T-cell (primary cell): ENCODE results near the gene ARAP3. TPM values are rescaled to one million over a fixed set of nuclear protein-coding genes. Genes with fewer than 3 reads are reported as not detected.

Experiments
- ATAC-seq, 4 experiments: fragments of 200-7000 bp in 3 of 4; fragments of 150-1000 bp in 1 of 4; cut with Tn5 transposase; replicated peaks in 1 of 4; 1 replicate in 3 of 4; 2 replicates in 1 of 4; pipeline ENCODE4 v1.10.0; 2021; ENCODE audit warnings: moderate library complexity in 3 of 4, mild to moderate bottlenecking in 2 of 4, moderate number of reproducible peaks in 1 of 4
- CTCF ChIA-PET, 2 donors: fragments of 300-600 bp; sonication (Branson Sonifier 250); formaldehyde crosslinking; loops; one replicate each; lab custom pipeline; 2022; ENCODE audit warnings: antibody characterized with exemption in 2 of 2; lab: Charles Lee
- POLR2A ChIA-PET, 2 donors: fragments of 300-600 bp; sonication (Branson Sonifier 250); formaldehyde crosslinking; loops; one replicate each; lab custom pipeline; 2022; ENCODE audit warnings: antibody characterized with exemption in 2 of 2; lab: Charles Lee
- DNase-seq, 35 experiments: peaks; one replicate each; pipeline versions ENCODE4 v3.0.0 to v3.0.0-alpha.2; 2013 to 2023
- H3K27ac ChIP-seq: one replicate; pipeline ENCODE4 v1.5.1; 2013; ENCODE audit warnings: low read length
- H3K27me3 ChIP-seq, 2 experiments: replicated peaks in 1 of 2; 1 replicate in 1 of 2; 2 replicates in 1 of 2; pipeline versions ENCODE4 v1.6.1 to v1.7.0; 2013; ENCODE audit warnings: low read length in 1 of 2, mixed read lengths in 1 of 2; ENCODE audit not compliant: control insufficient read depth in 2 of 2, insufficient read depth in 2 of 2; ENCODE audit errors: extremely low read depth in 1 of 2
- H3K36me3 ChIP-seq, 2 donors: 1 replicate in 1 of 2; 2 replicates in 1 of 2; pipeline versions ENCODE4 v1.6.1 to v1.7.0; 2013; ENCODE audit warnings: low read length in 1 of 2; ENCODE audit not compliant: control insufficient read depth in 2 of 2, insufficient read depth in 1 of 2; ENCODE audit errors: extremely low read depth in 1 of 2
- H3K4me1 ChIP-seq, 2 experiments: 1 replicate in 1 of 2; 2 replicates in 1 of 2; pipeline versions ENCODE4 v1.6.1 to v1.7.0; 2013; ENCODE audit warnings: low read length in 2 of 2, mixed read lengths in 1 of 2; ENCODE audit not compliant: insufficient read depth in 2 of 2, control insufficient read depth in 1 of 2; ENCODE audit errors: extremely low read depth in 1 of 2
- H3K4me3 ChIP-seq, 2 donors: 1 replicate in 1 of 2; 2 replicates in 1 of 2; pipeline versions ENCODE4 v1.5.1 to v1.7.0; 2013; ENCODE audit warnings: mild to moderate bottlenecking in 2 of 2, low read length in 1 of 2, moderate library complexity in 1 of 2; ENCODE audit not compliant: control insufficient read depth in 1 of 2; ENCODE audit errors: extremely low read depth in 1 of 2
- H3K9me3 ChIP-seq: 2 replicates; pipeline ENCODE4 v1.7.0; 2013
- H3K27ac Mint-ChIP-seq, 2 donors: one replicate each; pipeline ENCODE4 v1.8.0; 2020 to 2021; ENCODE audit warnings: mild to moderate bottlenecking in 2 of 2, mixed read lengths in 2 of 2
- H3K27me3 Mint-ChIP-seq, 2 donors: one replicate each; pipeline ENCODE4 v1.8.0; 2021 to 2022; ENCODE audit warnings: mixed read lengths in 2 of 2
- H3K36me3 Mint-ChIP-seq: one replicate; pipeline ENCODE4 v1.8.0; 2021; ENCODE audit warnings: mixed read lengths
- H3K4me1 Mint-ChIP-seq, 3 donors: one replicate each; pipeline ENCODE4 v1.8.0; 2020 to 2022; ENCODE audit warnings: mixed read lengths in 3 of 3, mild to moderate bottlenecking in 1 of 3
- H3K4me3 Mint-ChIP-seq, 3 donors: one replicate each; pipeline ENCODE4 v1.8.0; 2020 to 2022; ENCODE audit warnings: mild to moderate bottlenecking in 3 of 3, mixed read lengths in 3 of 3, moderate library complexity in 3 of 3
- H3K9me3 Mint-ChIP-seq, 3 donors: one replicate each; pipeline ENCODE4 v1.8.0; 2020 to 2022; ENCODE audit warnings: mixed read lengths in 3 of 3
- WGBS: methylation state at CpG from one replicate; pipeline ENCODE4 v1.1.5; 2013; ENCODE audit warnings: missing lambda C conversion rate; ENCODE audit not compliant: insufficient coverage; 5-methylcytosine and 5-hydroxymethylcytosine counted together
- total RNA-seq, 35 experiments: library from RNA in 6 of 35; stranded (reverse) in 6 of 35; fragments of 120-200 nt in 1 of 35; gene quantifications; one replicate each; pipeline versions ENCODE4 v1.2.1 to v1.2.4 and lab custom pipeline; 2013 to 2026

ARAP3 gene
- total RNA-seq, 5 donors from 2014 or later (not counting 1 experiment from before 2014, with no cell fraction given), result 1.2 to 25.6 (median 20.5) TPM

GRCh38 chr5:141623186-141623585 is 58.8 kb downstream of the ARAP3 start:
- POLR2A ChIA-PET, result interaction anchor here (0.8 to 1.3 kb wide), 2 partner anchors 31 kb away, joined by 3 to 5 read pairs; no protein-coding TSS in a partner anchor
- ATAC-seq, result no peak
- H3K27ac ChIP-seq, result peak overlapping the region; percentile 21

DNA sequence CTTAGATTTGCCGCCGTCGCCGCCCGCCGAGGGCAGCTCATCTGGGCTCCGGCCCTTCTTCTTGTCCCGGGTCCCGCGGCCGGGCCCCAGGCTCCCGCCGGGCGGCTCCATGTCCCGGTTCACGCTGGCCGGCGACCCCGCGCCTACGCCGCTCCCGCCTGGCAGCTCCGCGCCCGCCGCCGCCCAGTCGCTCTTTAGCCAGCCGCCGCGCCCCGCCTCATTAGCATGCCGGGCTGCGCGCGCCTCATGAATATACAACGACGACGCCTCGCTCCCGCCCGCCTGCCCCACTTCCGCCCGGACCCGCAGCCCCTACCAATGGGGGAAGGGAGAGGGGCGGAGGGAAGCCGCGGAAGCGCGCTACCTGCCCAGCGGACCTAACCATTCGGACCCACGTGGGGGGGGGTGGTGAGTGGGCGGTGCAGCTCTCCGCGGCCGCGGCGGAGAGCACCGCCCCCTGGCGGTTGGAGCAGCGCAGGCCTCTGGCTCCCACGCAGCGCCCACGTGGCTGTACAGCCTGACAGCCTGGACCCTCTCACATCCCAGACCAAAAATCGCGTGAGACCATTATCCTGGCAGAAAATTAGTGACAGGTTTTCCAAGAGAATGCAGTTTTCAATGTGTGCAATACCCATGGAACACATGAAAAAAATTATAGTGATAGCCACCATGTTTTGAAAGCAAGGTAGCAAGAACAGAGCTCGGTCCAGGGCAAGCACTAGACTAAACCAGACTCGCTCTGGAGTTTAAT is 63.1 kb downstream of the ARAP3 start, which contains the start of gene DIAPH1:
Gene DIAPH1 (minus strand): TSS at position 197 of the 751 bp plus-strand sequence. CDS start 86 bp downstream, at position 111.
- ChIA-PET CTCF (interaction anchor here (0.6 to 14.5 kb wide), 21 partner anchors 11 to 304 kb away, joined by 3 to 514 read pairs (median 6); partner anchors contain the start of genes HDAC3 (in 2 of the 2), RELL2 (in 2 of the 2), DELE1 (in 1 of the 2) and FCHSD1 (in 1 of the 2)), POLR2A (interaction anchor here (0.6 to 2.6 kb wide), 8 partner anchors 11 to 63 kb away, joined by 3 to 12 read pairs (median 4); partner anchors contain the start of gene RELL2 (in 1 of the 2))

More at GRCh38 chr5:141623186-141623585, 58.8 kb downstream of the ARAP3 start:
- Histone ChIP-seq H3K36me3 (peaks cover 3 to 63% of the 10 kb centered on the region in 2 donors), H3K4me3 (no peak overlapping the region), H3K27me3 (no peaks in the 10 kb centered on the region), H3K4me1 (peaks cover 9 to 15% of the 10 kb centered on the region in 2 experiments), H3K9me3 (no peaks in the 10 kb centered on the region)
- CTCF ChIA-PET, result interaction anchor here (1.0 to 14.5 kb wide), 5 partner anchors 14 to 35 kb away, joined by 3 to 514 read pairs (median 8); partner anchors contain the start of genes HDAC3 (in 1 of the 2) and RELL2 (in 1 of the 2)
- Mint-ChIP-seq H3K27me3 (no peaks in the 10 kb centered on the region), H3K27ac (peak overlapping the region; percentile 81 to 87), H3K9me3 (no peaks in the 10 kb centered on the region), H3K4me3 (peak overlapping the region in 1 of 3 donors; percentile 5), H3K36me3 (peaks cover 45% of the 10 kb centered on the region), H3K4me1 (peaks cover 15 to 25% (median 23%) of the 10 kb centered on the region in 3 donors)
- DNase-seq, result no peak

GRCh38 chr5:141618030-141618803 is 63.8 kb downstream of the ARAP3 start:
- H3K4me3 Mint-ChIP-seq, result peak overlapping the region; percentile 94 to 99 (median 98)
- peak overlapping the region; percentile 96 to 97 for H3K27ac Mint-ChIP-seq
- CTCF ChIA-PET, result interaction anchor here (0.6 to 14.5 kb wide), 24 partner anchors 11 to 351 kb away, joined by 3 to 514 read pairs (median 8); partner anchors contain the start of genes HDAC3 (in 2 of the 2), RELL2 (in 2 of the 2), FCHSD1 (in 1 of the 2) and RNF14 (in 1 of the 2)
- peaks cover 50 to 60% (median 59%) of the 10 kb centered on the region in 3 donors for H3K4me1 Mint-ChIP-seq
- under 1% methylated on average over 36 of the region's 36 CpGs for WGBS
- peak overlapping the region; percentile 94 to 97 for H3K4me3 ChIP-seq
- H3K9me3 Mint-ChIP-seq, result no peaks in the 10 kb centered on the region
- no peaks in the 10 kb centered on the region for H3K27me3 ChIP-seq
- peaks cover 3 to 24% of the 10 kb centered on the region in 2 donors for H3K36me3 ChIP-seq
- POLR2A ChIA-PET, result interaction anchor here (0.6 to 2.6 kb wide), 9 partner anchors 9 to 1161 kb away, joined by 3 to 20 read pairs (median 4); no protein-coding TSS in a partner anchor
- peak overlapping the region; percentile 86 for H3K27ac ChIP-seq
- H3K9me3 ChIP-seq, result no peaks in the 10 kb centered on the region
- H3K27me3 Mint-ChIP-seq, result no peaks in the 10 kb centered on the region
- peaks cover 29% of the 10 kb centered on the region for H3K36me3 Mint-ChIP-seq
- ATAC-seq (peak; percentile 39 to 59 (median 49)), DNase-seq (peak in 32 of 35 experiments; percentile 12 to 66 (median 41))
- peaks cover 28 to 41% of the 10 kb centered on the region in 2 experiments for H3K4me1 ChIP-seq

More for the DNA sequence above, 63.1 kb downstream of the ARAP3 start, which contains the start of gene DIAPH1:
- peak within 1 kb of the TSS; percentile 86 for H3K27ac ChIP-seq
- peaks cover 3 to 31% of the 10 kb centered on the region in 2 donors for H3K36me3 ChIP-seq
- ATAC-seq, result peak; percentile 92 to 94 (median 93)
- Mint-ChIP-seq H3K9me3 (no peaks in the 10 kb centered on the region), H3K27ac (peak within 1 kb of the TSS; percentile 96 to 97), H3K36me3 (peaks cover 34% of the 10 kb centered on the region), H3K4me1 (peaks cover 49 to 61% (median 59%) of the 10 kb centered on the region in 3 donors), H3K27me3 (no peaks in the 10 kb centered on the region), H3K4me3 (peak within 1 kb of the TSS; percentile 94 to 99 (median 98))
- H3K4me1 ChIP-seq, result peaks cover 29 to 39% of the 10 kb centered on the region in 2 experiments
- no peaks in the 10 kb centered on the region for H3K9me3 ChIP-seq
- 2% methylated on average over 40 of the region's 70 CpGs for WGBS
- no peaks in the 10 kb centered on the region for H3K27me3 ChIP-seq
- H3K4me3 ChIP-seq, result peak within 1 kb of the TSS; percentile 94 to 97
- DNase-seq, result peak; percentile 94 to 99 (median 97)

- H3K4me3 ChIP-seq, result peak overlapping the region; percentile 94 to 97
- WGBS, result no CpG with 5 or more reads among the region's 9 CpGs
- peak overlapping the region; percentile 86 for H3K27ac ChIP-seq
- no peaks in the 10 kb centered on the region for H3K9me3 ChIP-seq
- peaks cover 22 to 47% of the 10 kb centered on the region in 2 experiments for H3K4me1 ChIP-seq
- CTCF ChIA-PET, result interaction anchor here (0.6 to 14.5 kb wide), 16 partner anchors 10 to 352 kb away, joined by 3 to 514 read pairs (median 7); partner anchors contain the start of genes HDAC3 (in 2 of the 2), RELL2 (in 2 of the 2), FCHSD1 (in 1 of the 2) and RNF14 (in 1 of the 2)
- Mint-ChIP-seq H3K36me3 (peaks cover 30% of the 10 kb centered on the region), H3K9me3 (no peaks in the 10 kb centered on the region), H3K4me3 (peak overlapping the region; percentile 94 to 99 (median 98)), H3K4me1 (peaks cover 54 to 62% (median 60%) of the 10 kb centered on the region in 3 donors), H3K27ac (peak overlapping the region; percentile 96 to 97), H3K27me3 (no peaks in the 10 kb centered on the region)
- DNase-seq (peak in 1 of 35 experiments; percentile 35), ATAC-seq (no peak)
- no peaks in the 10 kb centered on the region for H3K27me3 ChIP-seq
- H3K36me3 ChIP-seq, result peaks cover 3 to 25% of the 10 kb centered on the region in 2 donors
- POLR2A ChIA-PET, result interaction anchor here (0.5 to 1.9 kb wide), 11 partner anchors 9 to 1162 kb away, joined by 3 to 20 read pairs (median 5); partner anchors contain the start of genes HDAC3 (in 1 of the 2) and RELL2 (in 1 of the 2)
These were observed 64.4 kb downstream of the ARAP3 start for GRCh38 chr5:141617682-141618029.

- Mint-ChIP-seq H3K4me1 (peaks cover 59 to 66% (median 62%) of the 10 kb centered on the region in 3 donors), H3K9me3 (no peaks in the 10 kb centered on the region), H3K27ac (peak overlapping the region; percentile 96 to 97), H3K36me3 (peaks cover 30% of the 10 kb centered on the region), H3K4me3 (peak overlapping the region; percentile 94 to 99 (median 98)), H3K27me3 (no peaks in the 10 kb centered on the region)
- Histone ChIP-seq H3K9me3 (no peaks in the 10 kb centered on the region), H3K36me3 (peaks cover 3 to 29% of the 10 kb centered on the region in 2 donors), H3K27ac (peak overlapping the region; percentile 86), H3K27me3 (no peaks in the 10 kb centered on the region), H3K4me1 (peaks cover 24 to 52% of the 10 kb centered on the region in 2 experiments), H3K4me3 (peak overlapping the region; percentile 94 to 97)
- CTCF ChIA-PET, result interaction anchor here (0.6 to 14.5 kb wide), 20 partner anchors 7 to 352 kb away, joined by 3 to 514 read pairs (median 5); partner anchors contain the start of genes HDAC3 (in 2 of the 2), RELL2 (in 2 of the 2), FCHSD1 (in 1 of the 2) and RNF14 (in 1 of the 2)
- DNase-seq (no peak), ATAC-seq (no peak)
- POLR2A ChIA-PET, result interaction anchor here (0.5 to 1.9 kb wide), 16 partner anchors 8 to 1162 kb away, joined by 3 to 20 read pairs (median 4); partner anchors contain the start of genes RELL2 (in 2 of the 2) and HDAC3 (in 1 of the 2)
- no CpG with 5 or more reads among the region's 2 CpGs for WGBS
These were observed 64.9 kb downstream of the ARAP3 start for GRCh38 chr5:141617128-141617527.
